Measurements from ENCODE around the gene MAGI1.

GRCh38 chr3:65960087-65960486, 78.6 kb downstream of the MAGI1 start:
- TF ChIP-seq, protein P1, sequence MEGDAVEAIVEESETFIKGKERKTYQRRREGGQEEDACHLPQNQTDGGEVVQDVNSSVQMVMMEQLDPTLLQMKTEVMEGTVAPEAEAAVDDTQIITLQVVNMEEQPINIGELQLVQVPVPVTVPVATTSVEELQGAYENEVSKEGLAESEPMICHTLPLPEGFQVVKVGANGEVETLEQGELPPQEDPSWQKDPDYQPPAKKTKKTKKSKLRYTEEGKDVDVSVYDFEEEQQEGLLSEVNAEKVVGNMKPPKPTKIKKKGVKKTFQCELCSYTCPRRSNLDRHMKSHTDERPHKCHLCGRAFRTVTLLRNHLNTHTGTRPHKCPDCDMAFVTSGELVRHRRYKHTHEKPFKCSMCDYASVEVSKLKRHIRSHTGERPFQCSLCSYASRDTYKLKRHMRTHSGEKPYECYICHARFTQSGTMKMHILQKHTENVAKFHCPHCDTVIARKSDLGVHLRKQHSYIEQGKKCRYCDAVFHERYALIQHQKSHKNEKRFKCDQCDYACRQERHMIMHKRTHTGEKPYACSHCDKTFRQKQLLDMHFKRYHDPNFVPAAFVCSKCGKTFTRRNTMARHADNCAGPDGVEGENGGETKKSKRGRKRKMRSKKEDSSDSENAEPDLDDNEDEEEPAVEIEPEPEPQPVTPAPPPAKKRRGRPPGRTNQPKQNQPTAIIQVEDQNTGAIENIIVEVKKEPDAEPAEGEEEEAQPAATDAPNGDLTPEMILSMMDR (IDR thresholded peaks at IDR 0.05), result no peak
- no peak for TF ChIP-seq POLR2A (IDR thresholded peaks at IDR 0.05)

Measured in uterus (tissue), 2 donors.